Mesothelial cell of epicardium (in vitro differentiated cells): ENCODE data around the gene RANBP3. TPM values are rescaled to one million over a fixed set of nuclear protein-coding genes. Genes with fewer than 3 reads are reported as not detected.
A peak's percentile ranks its signal among the peaks of the same experiment; 100 is the strongest.

Experiments used
- DNase-seq, 2 experiments: peaks; one replicate each; pipeline ENCODE4 v3.0.0; 2021; ENCODE audit warnings: low spot score in 2 of 2; ENCODE audit not compliant: unreplicated experiment in 2 of 2
- H3K27ac Mint-ChIP-seq: 2 replicates; pipeline ENCODE4 v1.8.0; 2021; ENCODE audit warnings: mixed read lengths
- H3K27me3 Mint-ChIP-seq: 2 replicates; pipeline ENCODE4 v1.8.0; 2021; ENCODE audit warnings: low read depth, mixed read lengths
- H3K36me3 Mint-ChIP-seq: 2 replicates; pipeline ENCODE4 v1.8.0; 2021; ENCODE audit warnings: mixed read lengths
- H3K4me1 Mint-ChIP-seq: 2 replicates; pipeline ENCODE4 v1.8.0; 2021; ENCODE audit warnings: mixed read lengths
- H3K4me3 Mint-ChIP-seq: 2 replicates; pipeline ENCODE4 v1.8.0; 2021; ENCODE audit warnings: mild to moderate bottlenecking, moderate library complexity, mixed read lengths
- H3K9me3 Mint-ChIP-seq: 2 replicates; pipeline ENCODE4 v1.8.0; 2021; ENCODE audit warnings: mixed read lengths
- total RNA-seq: library from RNA; stranded (reverse); gene quantifications from 3 replicates; pipeline ENCODE4 v1.2.1, GENCODE V29; 2021
- TF ChIP-seq, protein P1 (sequence below): fragments of 200-600 bp; sonication (generic); IDR thresholded peaks from one replicate; pipeline ENCODE4 v1.5.0; 2021; ENCODE audit warnings: antibody characterized with exemption; ENCODE audit not compliant: unreplicated experiment

The RANBP3 gene
- total RNA-seq, 1 donor from 2014 or later = 83.3 TPM

DNA sequence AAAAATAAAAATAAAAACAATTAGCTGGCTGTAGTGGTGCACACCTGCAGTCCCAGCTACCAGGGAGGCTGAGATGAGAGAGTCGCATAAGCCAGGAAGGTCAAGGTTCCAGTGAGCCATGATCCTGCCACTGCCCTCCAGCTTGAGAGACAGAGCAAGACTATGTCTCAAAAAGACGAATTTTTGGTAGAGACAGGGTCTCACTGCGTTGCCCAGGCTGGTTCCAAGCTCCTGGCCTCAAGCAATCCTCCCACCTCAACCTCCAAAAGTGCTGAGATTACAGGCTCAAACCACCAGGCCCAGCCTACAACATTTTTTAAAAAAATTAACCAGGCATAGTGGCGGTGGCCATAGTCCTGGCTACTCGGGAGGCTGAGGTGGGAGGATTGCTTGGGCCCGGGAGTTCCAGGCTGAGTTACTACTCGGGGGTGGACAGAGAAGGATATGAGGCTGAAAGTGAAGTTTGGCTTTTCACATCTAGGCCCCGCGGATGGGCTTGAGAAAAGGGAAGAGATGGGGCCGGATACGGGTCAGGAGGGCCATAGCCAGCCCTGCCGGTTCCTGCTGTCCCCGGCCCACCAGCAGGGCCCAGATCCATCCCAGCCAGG lies 84.5 kb downstream of the RANBP3 start:
- DNase-seq = no peak
- Mint-ChIP-seq H3K4me3 (no peak overlapping the region), H3K9me3 (no peaks in the 10 kb centered on the region), H3K27ac (no peak overlapping the region), H3K36me3 (peaks cover 3% of the 10 kb centered on the region), H3K27me3 (peaks cover 7% of the 10 kb centered on the region), H3K4me1 (peaks cover 6% of the 10 kb centered on the region)
- TF ChIP-seq, protein P1, sequence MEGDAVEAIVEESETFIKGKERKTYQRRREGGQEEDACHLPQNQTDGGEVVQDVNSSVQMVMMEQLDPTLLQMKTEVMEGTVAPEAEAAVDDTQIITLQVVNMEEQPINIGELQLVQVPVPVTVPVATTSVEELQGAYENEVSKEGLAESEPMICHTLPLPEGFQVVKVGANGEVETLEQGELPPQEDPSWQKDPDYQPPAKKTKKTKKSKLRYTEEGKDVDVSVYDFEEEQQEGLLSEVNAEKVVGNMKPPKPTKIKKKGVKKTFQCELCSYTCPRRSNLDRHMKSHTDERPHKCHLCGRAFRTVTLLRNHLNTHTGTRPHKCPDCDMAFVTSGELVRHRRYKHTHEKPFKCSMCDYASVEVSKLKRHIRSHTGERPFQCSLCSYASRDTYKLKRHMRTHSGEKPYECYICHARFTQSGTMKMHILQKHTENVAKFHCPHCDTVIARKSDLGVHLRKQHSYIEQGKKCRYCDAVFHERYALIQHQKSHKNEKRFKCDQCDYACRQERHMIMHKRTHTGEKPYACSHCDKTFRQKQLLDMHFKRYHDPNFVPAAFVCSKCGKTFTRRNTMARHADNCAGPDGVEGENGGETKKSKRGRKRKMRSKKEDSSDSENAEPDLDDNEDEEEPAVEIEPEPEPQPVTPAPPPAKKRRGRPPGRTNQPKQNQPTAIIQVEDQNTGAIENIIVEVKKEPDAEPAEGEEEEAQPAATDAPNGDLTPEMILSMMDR = no peak

DNA sequence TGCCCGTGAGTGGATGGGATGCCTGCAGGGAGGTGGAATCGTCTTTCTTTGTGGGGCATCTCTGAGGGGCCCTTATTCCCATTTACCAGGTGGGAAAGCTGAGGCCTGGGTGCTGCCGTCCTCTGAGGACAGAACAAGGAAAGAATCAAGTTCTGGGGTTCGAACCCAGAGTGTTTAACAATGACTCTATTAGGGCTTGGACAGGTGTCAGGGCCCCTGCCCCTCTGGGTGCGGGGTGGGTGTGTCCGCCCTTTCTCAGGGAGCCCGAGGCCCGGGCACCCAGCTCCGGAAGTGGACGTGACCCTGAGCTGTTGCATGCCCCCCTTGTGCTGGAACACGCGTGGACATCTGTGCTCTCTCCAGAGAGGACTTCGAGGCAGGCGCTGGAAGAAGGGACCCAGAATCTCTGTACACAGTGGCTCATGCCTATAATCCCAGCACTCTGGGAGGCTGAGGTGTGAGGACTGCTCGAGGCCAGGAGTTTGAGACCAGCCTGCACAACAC lies 85.1 kb downstream of the RANBP3 start:
- Mint-ChIP-seq H3K9me3 (no peaks in the 10 kb centered on the region), H3K4me3 (no peak overlapping the region), H3K27ac (no peak overlapping the region), H3K4me1 (peaks cover 6% of the 10 kb centered on the region), H3K27me3 (peaks cover 8% of the 10 kb centered on the region), H3K36me3 (peaks cover 3% of the 10 kb centered on the region)
- TF ChIP-seq, protein P1 = peak; percentile 2
- no peak for DNase-seq

DNA sequence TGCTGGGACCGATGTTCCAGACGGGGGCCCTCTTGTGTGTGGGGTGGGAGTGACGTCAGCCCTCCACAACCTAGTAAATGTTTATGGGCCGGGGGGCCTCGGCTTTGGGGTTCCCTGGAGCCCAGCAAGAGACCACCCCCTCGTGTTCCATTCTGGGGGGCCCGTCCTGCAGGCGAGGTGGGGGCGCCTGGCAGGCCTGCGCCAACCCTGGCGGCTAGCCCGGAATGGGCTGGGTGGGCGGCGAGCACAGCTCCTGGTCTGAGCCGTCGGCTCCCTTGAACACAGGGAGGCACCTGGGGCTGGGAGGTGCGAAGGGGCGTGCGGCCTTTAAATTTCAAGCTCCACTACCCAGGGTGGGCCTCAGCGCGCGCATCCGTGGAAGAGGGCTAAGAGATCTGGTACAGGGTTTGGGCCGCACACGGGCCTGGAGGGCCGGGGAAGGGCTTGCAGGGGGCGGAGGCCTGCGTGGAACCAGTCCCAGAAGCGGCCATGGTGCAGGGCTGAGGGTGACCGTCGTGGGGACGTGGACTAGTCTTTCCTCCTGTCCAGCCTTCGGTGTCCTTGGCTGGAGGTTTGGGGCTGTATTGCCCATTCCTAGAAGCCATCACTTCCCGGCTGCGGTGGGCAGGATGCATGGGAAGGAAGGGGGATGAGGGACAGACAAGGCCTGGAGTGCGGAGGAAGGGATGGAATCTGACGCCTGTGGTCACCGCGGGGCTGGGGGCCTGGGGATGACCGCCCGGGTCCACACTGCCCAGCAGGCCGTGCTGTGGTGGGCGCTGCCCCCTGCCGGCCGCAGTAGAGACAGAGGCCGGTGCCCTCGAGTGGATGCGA lies 85.8 kb downstream of the RANBP3 start:
- Mint-ChIP-seq H3K4me1 (peaks cover 6% of the 10 kb centered on the region), H3K27me3 (peaks cover 8% of the 10 kb centered on the region), H3K4me3 (no peak overlapping the region), H3K9me3 (no peaks in the 10 kb centered on the region), H3K27ac (no peak overlapping the region), H3K36me3 (peaks cover 3% of the 10 kb centered on the region)
- TF ChIP-seq, protein P1 = peak; percentile 54
- DNase-seq = no peak

DNA sequence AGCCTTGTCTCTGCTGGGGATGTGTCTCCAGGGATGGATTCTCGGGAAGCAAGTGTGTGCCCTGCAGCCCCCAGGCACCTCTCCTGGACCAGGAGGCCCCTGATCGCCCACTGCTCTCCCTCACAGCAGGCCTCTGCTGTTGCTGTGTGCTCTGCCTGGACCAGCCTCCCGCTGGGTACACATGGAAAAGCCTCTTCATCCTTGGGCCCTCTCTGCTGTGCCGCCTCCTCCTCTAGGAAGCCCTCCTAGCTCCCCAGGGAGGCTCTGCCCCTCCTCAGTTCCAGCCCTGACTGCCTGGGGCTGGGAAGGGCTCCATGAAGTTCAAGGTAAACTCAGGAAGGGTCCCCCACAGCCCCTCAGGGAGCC lies 86.4 kb downstream of the RANBP3 start:
- Mint-ChIP-seq H3K27me3 (peaks cover 8% of the 10 kb centered on the region), H3K27ac (no peak overlapping the region), H3K4me1 (peaks cover 6% of the 10 kb centered on the region), H3K9me3 (no peaks in the 10 kb centered on the region), H3K4me3 (no peak overlapping the region), H3K36me3 (peaks cover 3% of the 10 kb centered on the region)
- no peak for DNase-seq
- TF ChIP-seq, protein P1 = no peak

DNA sequence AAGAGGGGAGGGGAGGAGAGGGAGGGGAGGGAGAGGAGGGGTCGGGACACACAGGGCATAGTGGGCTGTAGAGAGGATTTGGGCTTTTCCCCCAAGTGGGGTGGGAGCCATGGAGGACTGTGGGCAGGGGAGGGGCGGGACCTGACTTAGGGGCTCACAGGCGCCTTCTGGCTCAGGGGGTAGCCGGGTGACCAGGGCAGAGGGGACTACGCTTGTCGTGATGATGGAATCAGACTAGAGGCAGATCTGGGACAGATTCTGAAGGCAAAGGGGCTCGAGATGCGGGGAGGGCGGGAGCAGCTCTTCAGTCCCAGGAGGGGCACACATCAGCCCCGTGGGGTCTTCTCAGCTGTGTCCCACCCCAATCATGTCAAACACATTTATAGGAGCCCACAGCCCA lies 87.8 kb downstream of the RANBP3 start:
- TF ChIP-seq, protein P1 = no peak
- no peak for DNase-seq
- Mint-ChIP-seq H3K27me3 (peaks cover 8% of the 10 kb centered on the region), H3K4me3 (no peak overlapping the region), H3K36me3 (no peaks in the 10 kb centered on the region), H3K27ac (no peak overlapping the region), H3K4me1 (peaks cover 6% of the 10 kb centered on the region), H3K9me3 (no peaks in the 10 kb centered on the region)
